Keratinocyte (primary cell): ENCODE data around the gene DTD1. TPM values are rescaled to one million over a fixed set of nuclear protein-coding genes. Genes with fewer than 3 reads are reported as not detected.

Experiments used
- DNase-seq: peaks from one replicate; pipeline ENCODE4 v3.0.0-alpha.2; 2011; ENCODE audit warnings: low read depth, missing footprints, low spot score
- FAIRE-seq: peaks from 2 replicates; lab custom pipeline; 2011; peaks lifted over from hg19 to GRCh38; lab: Jason Lieb, UNC
- H2AFZ ChIP-seq: 2 replicates; pipeline ENCODE4 v1.6.0; 2012; ENCODE audit warnings: low read length, control low read depth, inconsistent platforms; ENCODE audit not compliant: control insufficient read depth
- H3K27ac ChIP-seq: 2 replicates; pipeline ENCODE4 v1.5.1; 2011; ENCODE audit warnings: low read length; ENCODE audit not compliant: control insufficient read depth, insufficient read depth
- H3K27me3 ChIP-seq: 3 replicates; pipeline ENCODE4 v1.6.0; 2011; ENCODE audit warnings: low read length; ENCODE audit not compliant: control insufficient read depth, insufficient read depth; ENCODE audit errors: extremely low read depth
- H3K36me3 ChIP-seq, 2 experiments: 2 replicates in 1 of 2; 3 replicates in 1 of 2; pipeline ENCODE4 v1.5.1; 2011; ENCODE audit warnings: low read length in 2 of 2, mild to moderate bottlenecking in 1 of 2; ENCODE audit not compliant: control insufficient read depth in 2 of 2, insufficient read depth in 2 of 2; ENCODE audit errors: extremely low read depth in 1 of 2
- H3K4me1 ChIP-seq: 3 replicates; pipeline ENCODE4 v1.5.1; 2011; ENCODE audit warnings: low read length; ENCODE audit not compliant: control insufficient read depth, insufficient read depth; ENCODE audit errors: extremely low read depth
- H3K4me2 ChIP-seq: 3 replicates; pipeline ENCODE4 v1.6.0; 2011; ENCODE audit warnings: low read depth, low read length; ENCODE audit not compliant: control insufficient read depth, insufficient read depth; ENCODE audit errors: extremely low read depth
- H3K4me3 ChIP-seq, 3 experiments: fragments of 200-600 bp in 1 of 3; sonication (generic) in 1 of 3; 2 replicates in 2 of 3; 3 replicates in 1 of 3; pipeline ENCODE4 v1.5.1; 2011 to 2016; ENCODE audit warnings: low read length in 3 of 3, mild to moderate bottlenecking in 3 of 3, control low read depth in 2 of 3, inconsistent platforms in 1 of 3, low read depth in 1 of 3, mixed read lengths in 1 of 3, mixed run types in 1 of 3, moderate library complexity in 1 of 3; ENCODE audit not compliant: control insufficient read depth in 2 of 3, insufficient read depth in 2 of 3; ENCODE audit errors: extremely low read depth in 1 of 3
- H3K79me2 ChIP-seq: 2 replicates; pipeline ENCODE4 v1.6.0; 2012; ENCODE audit warnings: low read length; ENCODE audit not compliant: control insufficient read depth, insufficient read depth
- H3K9ac ChIP-seq: 3 replicates; pipeline ENCODE4 v1.6.0; 2011; ENCODE audit warnings: low read length; ENCODE audit not compliant: control insufficient read depth, insufficient read depth; ENCODE audit errors: extremely low read depth
- H3K9me1 ChIP-seq: 3 replicates; pipeline ENCODE4 v1.6.0; 2011; ENCODE audit warnings: low read length; ENCODE audit not compliant: control insufficient read depth, insufficient read depth; ENCODE audit errors: extremely low read depth
- H3K9me3 ChIP-seq: 2 replicates; pipeline ENCODE4 v1.5.1; 2012; ENCODE audit warnings: low read depth, low read length; ENCODE audit not compliant: control insufficient read depth
- H4K20me1 ChIP-seq: 3 replicates; pipeline ENCODE4 v1.6.0; 2011; ENCODE audit warnings: low read length; ENCODE audit not compliant: control insufficient read depth, insufficient read depth; ENCODE audit errors: extremely low read depth
- EZH2 ChIP-seq: IDR thresholded peaks from one replicate; pipeline ENCODE4 v1.6.1; 2012; ENCODE audit warnings: inconsistent platforms, mild to moderate bottlenecking, low read length, moderate library complexity
- dilution Hi-C: fragments of 300-500 bp; cut with MboI; formaldehyde crosslinking; loops from one replicate; pipeline ENCODE4 v1.7.0; 2020; ENCODE audit warnings: low sequenced_read_pairs; ENCODE audit not compliant: extremely low pct_ligation_motif_present
- polyA plus RNA-seq, 5 experiments: library from polyadenylated mRNA; depleted of rRNA in 3 of 5; stranded (reverse) in 3 of 5; stranded (forward) in 1 of 5; unstranded in 1 of 5; fragments of >200 nt; gene quantifications; 1 replicate in 1 of 5; 2 replicates in 3 of 5; 3 replicates in 1 of 5; pipeline versions ENCODE4 v1.2.1 to v1.2.3, GENCODE V29; 2011 to 2012; ENCODE audit warnings: missing spikeins in 2 of 5, low read depth in 1 of 5, low replicate concordance in 1 of 5
- TF ChIP-seq, protein P1 (sequence below), 3 experiments: IDR thresholded peaks in 1 of 3; conservative IDR thresholded peaks in 1 of 3; optimal IDR thresholded peaks in 1 of 3; 2 replicates in 2 of 3; 3 replicates in 1 of 3; pipeline versions ENCODE3 to v1.5.1; 2011; ENCODE audit warnings: low read length in 3 of 3, mild to moderate bottlenecking in 3 of 3, moderate library complexity in 2 of 3, control low read depth in 1 of 3, inconsistent platforms in 1 of 3; ENCODE audit not compliant: insufficient read depth in 2 of 3; ENCODE audit errors: extremely low read depth in 1 of 3

The DTD1 gene
- polyA plus RNA-seq, 1 donor (not counting 4 experiments of a cell fraction or from before 2014, with no cell fraction given) = 68.3 TPM

DNA sequence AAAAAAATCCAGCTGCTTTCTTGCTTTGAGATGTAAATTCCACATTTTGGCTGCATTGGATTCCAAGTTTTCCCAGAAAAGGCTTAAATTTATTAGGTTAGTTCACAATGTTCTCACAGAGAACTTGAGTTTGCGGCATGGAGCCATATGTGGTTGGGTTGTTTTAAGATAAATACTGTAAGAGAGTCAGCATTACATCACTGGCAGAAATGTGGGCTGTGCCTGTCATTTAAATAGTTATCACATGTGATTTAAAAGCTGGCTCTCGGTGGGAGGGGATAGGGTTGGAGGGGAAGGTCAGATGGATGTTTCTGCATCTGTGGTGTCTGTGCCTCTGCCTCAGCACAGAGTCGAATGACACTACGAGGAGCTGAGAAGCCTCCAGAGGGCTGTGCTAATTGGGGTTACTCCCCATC is 151.9 kb downstream of the DTD1 start:
- no peaks in the 10 kb centered on the region for H3K79me2 ChIP-seq
- no peak overlapping the region for H3K4me3 ChIP-seq
- H3K36me3 ChIP-seq = peaks cover under 1 to 2% of the 10 kb centered on the region in 2 experiments
- no peaks in the 10 kb centered on the region for H3K9me1 ChIP-seq
- no peak overlapping the region for H3K9ac ChIP-seq
- TF ChIP-seq, protein P1, sequence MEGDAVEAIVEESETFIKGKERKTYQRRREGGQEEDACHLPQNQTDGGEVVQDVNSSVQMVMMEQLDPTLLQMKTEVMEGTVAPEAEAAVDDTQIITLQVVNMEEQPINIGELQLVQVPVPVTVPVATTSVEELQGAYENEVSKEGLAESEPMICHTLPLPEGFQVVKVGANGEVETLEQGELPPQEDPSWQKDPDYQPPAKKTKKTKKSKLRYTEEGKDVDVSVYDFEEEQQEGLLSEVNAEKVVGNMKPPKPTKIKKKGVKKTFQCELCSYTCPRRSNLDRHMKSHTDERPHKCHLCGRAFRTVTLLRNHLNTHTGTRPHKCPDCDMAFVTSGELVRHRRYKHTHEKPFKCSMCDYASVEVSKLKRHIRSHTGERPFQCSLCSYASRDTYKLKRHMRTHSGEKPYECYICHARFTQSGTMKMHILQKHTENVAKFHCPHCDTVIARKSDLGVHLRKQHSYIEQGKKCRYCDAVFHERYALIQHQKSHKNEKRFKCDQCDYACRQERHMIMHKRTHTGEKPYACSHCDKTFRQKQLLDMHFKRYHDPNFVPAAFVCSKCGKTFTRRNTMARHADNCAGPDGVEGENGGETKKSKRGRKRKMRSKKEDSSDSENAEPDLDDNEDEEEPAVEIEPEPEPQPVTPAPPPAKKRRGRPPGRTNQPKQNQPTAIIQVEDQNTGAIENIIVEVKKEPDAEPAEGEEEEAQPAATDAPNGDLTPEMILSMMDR (optimal IDR thresholded peaks at IDR 0.05 in 1 of 3, IDR thresholded peaks at IDR 0.05 in 1 of 3, conservative IDR thresholded peaks at IDR 0.05 in 1 of 3; ENCODE audit: extremely low read depth in 1 of 3, insufficient read depth in 2 of 3, low read length in 3 of 3) = no peak
- TF ChIP-seq EZH2 = no peak
- DNase-seq (no peak), FAIRE-seq (no peak)
- H3K4me2 ChIP-seq = no peak overlapping the region
- no peaks in the 10 kb centered on the region for H3K9me3 ChIP-seq
- H2AFZ ChIP-seq = no peak overlapping the region
- dilution Hi-C loops = no loop called here
- H3K27me3 ChIP-seq = no peaks in the 10 kb centered on the region
- H4K20me1 ChIP-seq = no peaks in the 10 kb centered on the region
- H3K27ac ChIP-seq = no peak overlapping the region
- no peaks in the 10 kb centered on the region for H3K4me1 ChIP-seq

DNA sequence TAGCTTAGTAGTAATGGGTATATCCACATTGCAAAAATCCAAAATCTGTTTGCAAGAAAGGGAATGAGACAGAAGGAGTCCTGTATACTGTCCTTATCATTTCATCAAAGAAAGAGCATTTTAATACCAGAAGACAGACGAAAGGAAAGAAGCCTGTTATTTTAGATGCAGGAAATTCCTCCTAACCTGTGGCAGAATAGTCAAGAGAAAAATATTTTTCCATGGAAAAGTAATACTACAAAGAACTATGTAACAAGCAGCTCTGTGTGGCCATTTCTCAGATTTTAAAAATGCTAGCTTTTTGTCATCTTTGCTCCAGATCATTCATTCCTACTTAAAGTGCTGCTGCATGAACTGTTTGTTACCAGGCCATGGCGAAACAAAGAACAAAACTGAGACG is 152.9 kb downstream of the DTD1 start:
- no peaks in the 10 kb centered on the region for H4K20me1 ChIP-seq
- no peak overlapping the region for H3K9ac ChIP-seq
- H3K4me2 ChIP-seq = no peak overlapping the region
- no peak overlapping the region for H2AFZ ChIP-seq
- H3K79me2 ChIP-seq = no peaks in the 10 kb centered on the region
- peaks cover 3 to 8% of the 10 kb centered on the region in 2 experiments for H3K36me3 ChIP-seq
- TF ChIP-seq, protein P1 (optimal IDR thresholded peaks at IDR 0.05 in 1 of 3, IDR thresholded peaks at IDR 0.05 in 1 of 3, conservative IDR thresholded peaks at IDR 0.05 in 1 of 3; ENCODE audit: extremely low read depth in 1 of 3, insufficient read depth in 2 of 3, low read length in 3 of 3) = no peak
- TF ChIP-seq EZH2 = no peak
- no peak overlapping the region for H3K4me3 ChIP-seq
- no peaks in the 10 kb centered on the region for H3K9me3 ChIP-seq
- FAIRE-seq (no peak), DNase-seq (no peak)
- H3K27me3 ChIP-seq = no peaks in the 10 kb centered on the region
- H3K4me1 ChIP-seq = no peaks in the 10 kb centered on the region
- no peak overlapping the region for H3K27ac ChIP-seq
- dilution Hi-C loops = no loop called here
- no peaks in the 10 kb centered on the region for H3K9me1 ChIP-seq
